Measurements from ENCODE around the gene CDCP1.

CDCP1 gene

GRCh38 chr3:45041666-45042065 lies 104.5 kb downstream of the CDCP1 start:
- Histone ChIP-seq H3K36me3 (ENCODE audit: control insufficient read depth in 4 of 4, insufficient read depth in 4 of 4, low read length in 3 of 4) (no peaks in the 10 kb centered on the region), H3K27ac (ENCODE audit: insufficient read depth in 1 of 2, low read depth in 1 of 2, low read length in 2 of 2, poor library complexity in 1 of 2, severe bottlenecking in 2 of 2) (no peak overlapping the region), H3K9me3 (ENCODE audit: control extremely low read depth in 1 of 5, control insufficient read depth in 4 of 5, insufficient read depth in 2 of 5, low read depth in 1 of 5, low read length in 4 of 5) (no peaks in the 10 kb centered on the region), H3K27me3 (replicated peaks in 2 of 5; ENCODE audit: control insufficient read depth in 4 of 5, insufficient read depth in 5 of 5, low read length in 4 of 5) (no peaks in the 10 kb centered on the region), H3K4me3 (ENCODE audit: control insufficient read depth in 1 of 7, extremely low read depth in 1 of 7, insufficient read depth in 4 of 7, low read depth in 2 of 7, low read length in 6 of 7) (no peak overlapping the region), H3K4me1 (ENCODE audit: control extremely low read depth in 1 of 4, control insufficient read depth in 4 of 4, insufficient read depth in 4 of 4, low read length in 3 of 4) (peaks cover 1 to 18% (median 8%) of the 10 kb centered on the region in 4 experiments)
- ChIA-PET CTCF (interaction anchor here (0.6 to 12.8 kb wide), 30 partner anchors 9 to 1454 kb away, joined by 3 to 300 read pairs (median 4); partner anchors contain the start of gene TMEM158), POLR2A (interaction anchor here (0.6 kb wide), 1 partner anchor 467 kb away, joined by 3 read pairs; no protein-coding TSS in a partner anchor)
- DNase-seq, result no peak
- 82% methylated on average over 2 of the region's 2 CpGs for WGBS (ENCODE audit: insufficient coverage)

GRCh38 chr3:45037720-45038455 lies 108.3 kb downstream of the CDCP1 start:
- no peaks in the 10 kb centered on the region for H3K27me3 ChIP-seq (replicated peaks in 2 of 5; ENCODE audit: control insufficient read depth in 4 of 5, insufficient read depth in 5 of 5, low read length in 4 of 5)
- no peak overlapping the region for H3K27ac ChIP-seq (ENCODE audit: insufficient read depth in 1 of 2, low read depth in 1 of 2, low read length in 2 of 2, poor library complexity in 1 of 2, severe bottlenecking in 2 of 2)
- 0% methylated on average over 9 of the region's 11 CpGs for WGBS (ENCODE audit: insufficient coverage)
- ChIA-PET CTCF (interaction anchor here (0.7 to 12.8 kb wide), 28 partner anchors 10 to 678 kb away, joined by 3 to 300 read pairs (median 4); no protein-coding TSS in a partner anchor), POLR2A (interaction anchor here (0.7 kb wide), 1 partner anchor 36 kb away, joined by 4 read pairs; no protein-coding TSS in a partner anchor)
- no peaks in the 10 kb centered on the region for H3K36me3 ChIP-seq (ENCODE audit: control insufficient read depth in 4 of 4, insufficient read depth in 4 of 4, low read length in 3 of 4)
- peak overlapping the region in 1 of 7 experiments; percentile 29 for H3K4me3 ChIP-seq (ENCODE audit: control insufficient read depth in 1 of 7, extremely low read depth in 1 of 7, insufficient read depth in 4 of 7, low read depth in 2 of 7, low read length in 6 of 7)
- H3K9me3 ChIP-seq (ENCODE audit: control extremely low read depth in 1 of 5, control insufficient read depth in 4 of 5, insufficient read depth in 2 of 5, low read depth in 1 of 5, low read length in 4 of 5), result no peaks in the 10 kb centered on the region
- H3K4me1 ChIP-seq (ENCODE audit: control extremely low read depth in 1 of 4, control insufficient read depth in 4 of 4, insufficient read depth in 4 of 4, low read length in 3 of 4), result peaks cover 1 to 48% (median 40%) of the 10 kb centered on the region in 4 experiments
- peak; percentile 93 to 97 (median 96) for DNase-seq

GRCh38 chr3:45035441-45036301 lies 110.5 kb downstream of the CDCP1 start:
- WGBS (ENCODE audit: insufficient coverage), result 49% methylated on average over 50 of the region's 64 CpGs
- ChIA-PET CTCF (interaction anchor here (0.7 to 12.8 kb wide), 16 partner anchors 11 to 473 kb away, joined by 3 to 300 read pairs (median 4); no protein-coding TSS in a partner anchor), POLR2A (interaction anchor here (0.6 kb wide), 1 partner anchor 726 kb away, joined by 3 read pairs; no protein-coding TSS in a partner anchor)
- DNase-seq, result peak in 2 of 3 donors; percentile 38 to 52
- Histone ChIP-seq H3K4me3 (ENCODE audit: control insufficient read depth in 1 of 7, extremely low read depth in 1 of 7, insufficient read depth in 4 of 7, low read depth in 2 of 7, low read length in 6 of 7) (peak overlapping the region in 5 of 7 experiments; percentile 26 to 68 (median 44)), H3K36me3 (ENCODE audit: control insufficient read depth in 4 of 4, insufficient read depth in 4 of 4, low read length in 3 of 4) (no peaks in the 10 kb centered on the region), H3K27me3 (replicated peaks in 2 of 5; ENCODE audit: control insufficient read depth in 4 of 5, insufficient read depth in 5 of 5, low read length in 4 of 5) (no peaks in the 10 kb centered on the region), H3K9me3 (ENCODE audit: control extremely low read depth in 1 of 5, control insufficient read depth in 4 of 5, insufficient read depth in 2 of 5, low read depth in 1 of 5, low read length in 4 of 5) (no peaks in the 10 kb centered on the region), H3K27ac (ENCODE audit: insufficient read depth in 1 of 2, low read depth in 1 of 2, low read length in 2 of 2, poor library complexity in 1 of 2, severe bottlenecking in 2 of 2) (no peak overlapping the region), H3K4me1 (ENCODE audit: control extremely low read depth in 1 of 4, control insufficient read depth in 4 of 4, insufficient read depth in 4 of 4, low read length in 3 of 4) (peaks cover 0 to 40% (median 37%) of the 10 kb centered on the region in 4 experiments)

GRCh38 chr3:45034612-45035252 lies 111.4 kb downstream of the CDCP1 start:
- no peaks in the 10 kb centered on the region for H3K27me3 ChIP-seq (replicated peaks in 2 of 5; ENCODE audit: control insufficient read depth in 4 of 5, insufficient read depth in 5 of 5, low read length in 4 of 5)
- CTCF ChIA-PET, result interaction anchor here (0.8 to 4.7 kb wide), 6 partner anchors 10 to 474 kb away, joined by 3 to 22 read pairs (median 6); no protein-coding TSS in a partner anchor

GRCh38 chr3:45033791-45034190 lies 112.4 kb downstream of the CDCP1 start:
- WGBS (ENCODE audit: insufficient coverage), result 76% methylated on average over 6 of the region's 6 CpGs
- peaks cover 0 to 40% (median 37%) of the 10 kb centered on the region in 4 experiments for H3K4me1 ChIP-seq (ENCODE audit: control extremely low read depth in 1 of 4, control insufficient read depth in 4 of 4, insufficient read depth in 4 of 4, low read length in 3 of 4)
- no peaks in the 10 kb centered on the region for H3K36me3 ChIP-seq (ENCODE audit: control insufficient read depth in 4 of 4, insufficient read depth in 4 of 4, low read length in 3 of 4)
- H3K9me3 ChIP-seq (ENCODE audit: control extremely low read depth in 1 of 5, control insufficient read depth in 4 of 5, insufficient read depth in 2 of 5, low read depth in 1 of 5, low read length in 4 of 5), result no peaks in the 10 kb centered on the region
- CTCF ChIA-PET, result interaction anchor here (0.7 to 4.7 kb wide), 6 partner anchors 13 to 622 kb away, joined by 3 to 22 read pairs (median 6); no protein-coding TSS in a partner anchor
- no peak overlapping the region for H3K4me3 ChIP-seq (ENCODE audit: control insufficient read depth in 1 of 7, extremely low read depth in 1 of 7, insufficient read depth in 4 of 7, low read depth in 2 of 7, low read length in 6 of 7)
- H3K27me3 ChIP-seq (replicated peaks in 2 of 5; ENCODE audit: control insufficient read depth in 4 of 5, insufficient read depth in 5 of 5, low read length in 4 of 5), result no peaks in the 10 kb centered on the region
- POLR2A ChIA-PET, result no interaction called here
- DNase-seq, result no peak
- no peak overlapping the region for H3K27ac ChIP-seq (ENCODE audit: insufficient read depth in 1 of 2, low read depth in 1 of 2, low read length in 2 of 2, poor library complexity in 1 of 2, severe bottlenecking in 2 of 2)

More at GRCh38 chr3:45034612-45035252, 111.4 kb downstream of the CDCP1 start:
- H3K27ac ChIP-seq (ENCODE audit: insufficient read depth in 1 of 2, low read depth in 1 of 2, low read length in 2 of 2, poor library complexity in 1 of 2, severe bottlenecking in 2 of 2), result peak overlapping the region in 1 of 2 experiments; percentile 22
- no peaks in the 10 kb centered on the region for H3K36me3 ChIP-seq (ENCODE audit: control insufficient read depth in 4 of 4, insufficient read depth in 4 of 4, low read length in 3 of 4)
- H3K9me3 ChIP-seq (ENCODE audit: control extremely low read depth in 1 of 5, control insufficient read depth in 4 of 5, insufficient read depth in 2 of 5, low read depth in 1 of 5, low read length in 4 of 5), result no peaks in the 10 kb centered on the region
- DNase-seq, result peak; percentile 42 to 83 (median 76)
- 0% methylated on average over 2 of the region's 3 CpGs for WGBS (ENCODE audit: insufficient coverage)
- peaks cover 0 to 40% (median 37%) of the 10 kb centered on the region in 4 experiments for H3K4me1 ChIP-seq (ENCODE audit: control extremely low read depth in 1 of 4, control insufficient read depth in 4 of 4, insufficient read depth in 4 of 4, low read length in 3 of 4)
- peak overlapping the region in 4 of 7 experiments; percentile 19 to 39 (median 28) for H3K4me3 ChIP-seq (ENCODE audit: control insufficient read depth in 1 of 7, extremely low read depth in 1 of 7, insufficient read depth in 4 of 7, low read depth in 2 of 7, low read length in 6 of 7)
- POLR2A ChIA-PET, result interaction anchor here (0.6 kb wide), 1 partner anchor 727 kb away, joined by 3 read pairs; no protein-coding TSS in a partner anchor
